K562 (cell line): ENCODE measurements around the gene POLG. TPM values are rescaled to one million over a fixed set of nuclear protein-coding genes. Genes with fewer than 3 reads are reported as not detected.

Experiments
- CBFB ChIP-seq: sonication (generic); formaldehyde crosslinking; IDR thresholded peaks from 2 replicates; pipeline ENCODE4 v1.4.0; 2020; ENCODE audit warnings: mild to moderate bottlenecking, missing genetic modification reagents
- ETV1 ChIP-seq: fragments of 450-650 bp; conservative IDR thresholded peaks from 2 replicates; pipeline ENCODE4 v1.6.1; 2016; ENCODE audit warnings: missing genetic modification characterization, control low read depth, low read depth, missing compliant biosample characterization
- HMG20A ChIP-seq: fragments of 450-650 bp; formaldehyde crosslinking; conservative IDR thresholded peaks from 2 replicates; pipeline ENCODE4 v1.4.0; 2020; ENCODE audit warnings: mild to moderate bottlenecking, mixed read lengths
- KDM4B ChIP-seq, 2 experiments: fragments of 450-650 bp in 1 of 2; sonication (generic) in 1 of 2; IDR thresholded peaks; 2 replicates each; pipeline ENCODE4 v1.6.1; 2016 to 2017; ENCODE audit warnings: borderline replicate concordance in 2 of 2, antibody characterized with exemption in 1 of 2, low read depth in 1 of 2, mild to moderate bottlenecking in 1 of 2
- LARP7 ChIP-seq: fragments of 450-650 bp; IDR thresholded peaks from 2 replicates; pipeline ENCODE4 v1.6.1; 2016
- MYNN ChIP-seq, 2 experiments: sonication (generic); formaldehyde crosslinking in 1 of 2; IDR thresholded peaks; 2 replicates each; pipeline versions ENCODE4 v1.5.0 to v1.6.1; 2016 to 2020; ENCODE audit warnings: antibody characterized with exemption in 1 of 2, missing genetic modification reagents in 1 of 2
- POLR2H ChIP-seq: IDR thresholded peaks from 2 replicates; pipeline ENCODE4 v1.6.1; 2016; ENCODE audit warnings: missing genetic modification characterization, low read depth, mild to moderate bottlenecking, control low read depth, missing compliant biosample characterization, moderate library complexity
- PTRF ChIP-seq: fragments of 450-650 bp; IDR thresholded peaks from 2 replicates; pipeline ENCODE4 v1.6.1; 2016; ENCODE audit warnings: mild to moderate bottlenecking, missing genetic modification characterization, missing compliant biosample characterization
- RB1 ChIP-seq: fragments of 450-650 bp; IDR thresholded peaks from 2 replicates; pipeline ENCODE4 v1.6.1; 2017; ENCODE audit warnings: low read depth, mild to moderate bottlenecking
- SMARCA5 ChIP-seq: fragments of 450-650 bp; IDR thresholded peaks from 2 replicates; pipeline ENCODE4 v1.6.1; 2016
- SRSF7 ChIP-seq: fragments of 200-400 bp; formaldehyde crosslinking; optimal IDR thresholded peaks from 2 replicates; pipeline ENCODE3; 2017; ENCODE audit warnings: mild to moderate bottlenecking, low read depth, low read length
- ZNF165 ChIP-seq: fragments of 250-450 bp; sonication (Bioruptor Pico); IDR thresholded peaks from 2 replicates; pipeline ENCODE4 v1.4.0; 2020; ENCODE audit warnings: borderline replicate concordance
- ZNF184 ChIP-seq: sonication (generic); formaldehyde crosslinking; IDR thresholded peaks from 2 replicates; pipeline ENCODE4 v1.5.0; 2020; ENCODE audit warnings: missing genetic modification reagents
- ZNF77 ChIP-seq: fragments of 250-450 bp; sonication (Bioruptor Pico); IDR thresholded peaks from 2 replicates; pipeline ENCODE4 v1.5.0; 2020
- polyA plus RNA-seq, 8 experiments: library from polyadenylated mRNA; depleted of rRNA in 4 of 8; stranded (reverse) in 5 of 8; unstranded in 3 of 8; fragments of >200 nt; fragmentation: Nextera tagmentation in 2 of 8; fragmentation: Illumina TruSeq in 1 of 8; extraction: Ambion mirVana in 2 of 8; extraction: Trizol in 1 of 8; gene quantifications; 2 replicates each; pipeline versions ENCODE4 v1.2.1 to v1.2.3, GENCODE V29; 2011 to 2014; ENCODE audit warnings: inconsistent platforms in 1 of 8, missing spikeins in 1 of 8
- total RNA-seq, 7 experiments: library from RNA; depleted of rRNA in 6 of 7; stranded (reverse); fragments of >200 nt in 6 of 7; fragmentation: Illumina TruSeq in 2 of 7; extraction: Trizol in 2 of 7; gene quantifications; 2 replicates each; pipeline versions ENCODE4 v1.2.1 to v1.2.3, GENCODE V29; 2011 to 2021; ENCODE audit warnings: low replicate concordance in 1 of 7
- TF ChIP-seq, protein P1 (sequence below): fragments of 450-650 bp; formaldehyde crosslinking; IDR thresholded peaks from 2 replicates; pipeline ENCODE4 v1.4.0; 2020; ENCODE audit warnings: mild to moderate bottlenecking, moderate library complexity
- TF ChIP-seq, protein P2 (sequence below): fragments of 250-450 bp; sonication (Bioruptor Pico); IDR thresholded peaks from 2 replicates; pipeline ENCODE4 v1.5.0; 2021; ENCODE audit warnings: mild to moderate bottlenecking, borderline replicate concordance
- TF ChIP-seq, protein P3 (sequence below): sonication (generic); formaldehyde crosslinking; IDR thresholded peaks from 2 replicates; pipeline ENCODE4 v1.8.0; 2023; ENCODE audit warnings: mild to moderate bottlenecking, missing genetic modification reagents
- TF ChIP-seq, protein P4 (sequence below): fragments of 450-650 bp; formaldehyde crosslinking; IDR thresholded peaks from 2 replicates; pipeline ENCODE4 v1.4.0; 2020; ENCODE audit warnings: mild to moderate bottlenecking, moderate library complexity

Gene POLG
- total and polyA plus RNA-seq, 9 of the 15 experiments (the other 6 are each of a cell fraction or from before 2014, with no cell fraction given) = 15.2 to 83.8 (median 38.6) TPM

DNA sequence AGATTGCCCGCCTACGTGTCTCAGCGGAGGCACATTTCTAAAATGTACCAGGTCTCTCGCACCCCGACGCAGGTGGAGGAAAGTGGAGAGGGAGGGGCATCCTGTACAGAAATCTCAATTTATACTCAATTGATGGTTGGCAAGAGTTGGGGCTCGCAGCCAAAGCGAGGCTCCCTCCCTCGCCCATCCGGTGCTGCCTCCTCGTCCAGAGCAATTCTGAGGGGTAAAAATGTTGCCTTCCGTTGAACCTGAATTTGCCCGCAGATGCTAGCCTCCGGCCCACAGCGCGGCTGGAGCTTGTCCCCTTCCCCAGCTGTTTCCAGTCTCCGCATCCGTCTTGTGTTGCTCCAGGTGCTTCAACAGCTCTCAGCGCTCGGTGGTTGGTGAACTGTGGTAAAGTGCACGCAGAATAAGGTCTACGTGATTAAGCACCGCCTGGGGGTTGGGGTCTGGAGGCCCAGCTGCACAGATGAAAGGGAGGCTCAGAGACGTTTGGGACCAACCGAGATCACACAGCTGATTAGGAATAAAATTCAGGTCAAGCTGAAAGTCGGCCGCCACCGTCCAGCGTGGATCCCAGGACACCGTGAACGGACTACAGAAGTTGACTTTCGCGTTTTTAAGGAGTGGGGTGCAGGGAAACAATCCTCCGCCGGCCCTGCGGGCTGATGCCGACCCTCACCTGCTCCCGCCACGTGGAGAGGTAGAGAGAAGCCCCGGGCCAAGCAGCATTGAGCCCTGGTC is 846 bp upstream of the POLG start (continued):
- no peak for TF ChIP-seq SRSF7
- no peak for TF ChIP-seq HMG20A
- no peak for TF ChIP-seq CBFB
- no peak for TF ChIP-seq ZNF77 (CRISPR knock-in tag)
- no peak for TF ChIP-seq ZNF165 (CRISPR knock-in tag)
- no peak for TF ChIP-seq LARP7
- TF ChIP-seq, protein P1, sequence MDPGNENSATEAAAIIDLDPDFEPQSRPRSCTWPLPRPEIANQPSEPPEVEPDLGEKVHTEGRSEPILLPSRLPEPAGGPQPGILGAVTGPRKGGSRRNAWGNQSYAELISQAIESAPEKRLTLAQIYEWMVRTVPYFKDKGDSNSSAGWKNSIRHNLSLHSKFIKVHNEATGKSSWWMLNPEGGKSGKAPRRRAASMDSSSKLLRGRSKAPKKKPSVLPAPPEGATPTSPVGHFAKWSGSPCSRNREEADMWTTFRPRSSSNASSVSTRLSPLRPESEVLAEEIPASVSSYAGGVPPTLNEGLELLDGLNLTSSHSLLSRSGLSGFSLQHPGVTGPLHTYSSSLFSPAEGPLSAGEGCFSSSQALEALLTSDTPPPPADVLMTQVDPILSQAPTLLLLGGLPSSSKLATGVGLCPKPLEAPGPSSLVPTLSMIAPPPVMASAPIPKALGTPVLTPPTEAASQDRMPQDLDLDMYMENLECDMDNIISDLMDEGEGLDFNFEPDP (CRISPR knock-in tag) = no peak
- no peak for TF ChIP-seq POLR2H
- TF ChIP-seq PTRF = no peak
- TF ChIP-seq, protein P2, sequence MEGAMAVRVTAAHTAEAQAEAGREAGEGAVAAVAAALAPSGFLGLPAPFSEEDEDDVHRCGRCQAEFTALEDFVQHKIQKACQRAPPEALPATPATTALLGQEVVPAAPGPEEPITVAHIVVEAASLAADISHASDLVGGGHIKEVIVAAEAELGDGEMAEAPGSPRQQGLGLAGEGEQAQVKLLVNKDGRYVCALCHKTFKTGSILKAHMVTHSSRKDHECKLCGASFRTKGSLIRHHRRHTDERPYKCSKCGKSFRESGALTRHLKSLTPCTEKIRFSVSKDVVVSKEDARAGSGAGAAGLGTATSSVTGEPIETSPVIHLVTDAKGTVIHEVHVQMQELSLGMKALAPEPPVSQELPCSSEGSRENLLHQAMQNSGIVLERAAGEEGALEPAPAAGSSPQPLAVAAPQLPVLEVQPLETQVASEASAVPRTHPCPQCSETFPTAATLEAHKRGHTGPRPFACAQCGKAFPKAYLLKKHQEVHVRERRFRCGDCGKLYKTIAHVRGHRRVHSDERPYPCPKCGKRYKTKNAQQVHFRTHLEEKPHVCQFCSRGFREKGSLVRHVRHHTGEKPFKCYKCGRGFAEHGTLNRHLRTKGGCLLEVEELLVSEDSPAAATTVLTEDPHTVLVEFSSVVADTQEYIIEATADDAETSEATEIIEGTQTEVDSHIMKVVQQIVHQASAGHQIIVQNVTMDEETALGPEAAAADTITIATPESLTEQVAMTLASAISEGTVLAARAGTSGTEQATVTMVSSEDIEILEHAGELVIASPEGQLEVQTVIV (CRISPR knock-in tag) = no peak
- no peak for TF ChIP-seq KDM4B (IDR thresholded peaks at IDR 0.05; ENCODE audit: borderline replicate concordance in 2 of 2, low read depth in 1 of 2)
- TF ChIP-seq ETV1 = 0 out of 2 replicates have a peak, but pooled peaks have one; percentile 4
- TF ChIP-seq, protein P3, sequence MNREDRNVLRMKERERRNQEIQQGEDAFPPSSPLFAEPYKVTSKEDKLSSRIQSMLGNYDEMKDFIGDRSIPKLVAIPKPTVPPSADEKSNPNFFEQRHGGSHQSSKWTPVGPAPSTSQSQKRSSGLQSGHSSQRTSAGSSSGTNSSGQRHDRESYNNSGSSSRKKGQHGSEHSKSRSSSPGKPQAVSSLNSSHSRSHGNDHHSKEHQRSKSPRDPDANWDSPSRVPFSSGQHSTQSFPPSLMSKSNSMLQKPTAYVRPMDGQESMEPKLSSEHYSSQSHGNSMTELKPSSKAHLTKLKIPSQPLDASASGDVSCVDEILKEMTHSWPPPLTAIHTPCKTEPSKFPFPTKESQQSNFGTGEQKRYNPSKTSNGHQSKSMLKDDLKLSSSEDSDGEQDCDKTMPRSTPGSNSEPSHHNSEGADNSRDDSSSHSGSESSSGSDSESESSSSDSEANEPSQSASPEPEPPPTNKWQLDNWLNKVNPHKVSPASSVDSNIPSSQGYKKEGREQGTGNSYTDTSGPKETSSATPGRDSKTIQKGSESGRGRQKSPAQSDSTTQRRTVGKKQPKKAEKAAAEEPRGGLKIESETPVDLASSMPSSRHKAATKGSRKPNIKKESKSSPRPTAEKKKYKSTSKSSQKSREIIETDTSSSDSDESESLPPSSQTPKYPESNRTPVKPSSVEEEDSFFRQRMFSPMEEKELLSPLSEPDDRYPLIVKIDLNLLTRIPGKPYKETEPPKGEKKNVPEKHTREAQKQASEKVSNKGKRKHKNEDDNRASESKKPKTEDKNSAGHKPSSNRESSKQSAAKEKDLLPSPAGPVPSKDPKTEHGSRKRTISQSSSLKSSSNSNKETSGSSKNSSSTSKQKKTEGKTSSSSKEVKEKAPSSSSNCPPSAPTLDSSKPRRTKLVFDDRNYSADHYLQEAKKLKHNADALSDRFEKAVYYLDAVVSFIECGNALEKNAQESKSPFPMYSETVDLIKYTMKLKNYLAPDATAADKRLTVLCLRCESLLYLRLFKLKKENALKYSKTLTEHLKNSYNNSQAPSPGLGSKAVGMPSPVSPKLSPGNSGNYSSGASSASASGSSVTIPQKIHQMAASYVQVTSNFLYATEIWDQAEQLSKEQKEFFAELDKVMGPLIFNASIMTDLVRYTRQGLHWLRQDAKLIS (CRISPR knock-in tag) = no peak
- no peak for TF ChIP-seq ZNF184
- peak; percentile 69; the same call in 1 of the 2 replicates for TF ChIP-seq SMARCA5
- peak; percentile 35; the same call in 1 of the 2 replicates for TF ChIP-seq MYNN (IDR thresholded peaks at IDR 0.05)
- TF ChIP-seq MYNN (CRISPR knock-in tag; IDR thresholded peaks at IDR 0.05) = no peak
- no peak for TF ChIP-seq RB1
- TF ChIP-seq, protein P4, sequence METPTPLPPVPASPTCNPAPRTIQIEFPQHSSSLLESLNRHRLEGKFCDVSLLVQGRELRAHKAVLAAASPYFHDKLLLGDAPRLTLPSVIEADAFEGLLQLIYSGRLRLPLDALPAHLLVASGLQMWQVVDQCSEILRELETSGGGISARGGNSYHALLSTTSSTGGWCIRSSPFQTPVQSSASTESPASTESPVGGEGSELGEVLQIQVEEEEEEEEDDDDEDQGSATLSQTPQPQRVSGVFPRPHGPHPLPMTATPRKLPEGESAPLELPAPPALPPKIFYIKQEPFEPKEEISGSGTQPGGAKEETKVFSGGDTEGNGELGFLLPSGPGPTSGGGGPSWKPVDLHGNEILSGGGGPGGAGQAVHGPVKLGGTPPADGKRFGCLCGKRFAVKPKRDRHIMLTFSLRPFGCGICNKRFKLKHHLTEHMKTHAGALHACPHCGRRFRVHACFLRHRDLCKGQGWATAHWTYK (CRISPR knock-in tag) = no peak
